ENCODE data around the gene SLC37A1.
"Not testable (repeated sequence)": the region's sequence is repeated elsewhere in the genome, so short reads cannot be mapped to it uniquely, and the experiment has no call there.

SLC37A1 gene

GRCh38 chr21:42513151-42513984 is at the start of gene SLC37A1:
Gene SLC37A1 (plus strand): TSS chr21:42513852. CDS start chr21:42518455, 4,603 bp downstream.
- DNase-seq (ENCODE audit: low read depth), result no peak
- peak within 1 kb of the TSS; percentile 53 for H3K4me3 ChIP-seq (ENCODE audit: low read depth, low read length)

DNA sequence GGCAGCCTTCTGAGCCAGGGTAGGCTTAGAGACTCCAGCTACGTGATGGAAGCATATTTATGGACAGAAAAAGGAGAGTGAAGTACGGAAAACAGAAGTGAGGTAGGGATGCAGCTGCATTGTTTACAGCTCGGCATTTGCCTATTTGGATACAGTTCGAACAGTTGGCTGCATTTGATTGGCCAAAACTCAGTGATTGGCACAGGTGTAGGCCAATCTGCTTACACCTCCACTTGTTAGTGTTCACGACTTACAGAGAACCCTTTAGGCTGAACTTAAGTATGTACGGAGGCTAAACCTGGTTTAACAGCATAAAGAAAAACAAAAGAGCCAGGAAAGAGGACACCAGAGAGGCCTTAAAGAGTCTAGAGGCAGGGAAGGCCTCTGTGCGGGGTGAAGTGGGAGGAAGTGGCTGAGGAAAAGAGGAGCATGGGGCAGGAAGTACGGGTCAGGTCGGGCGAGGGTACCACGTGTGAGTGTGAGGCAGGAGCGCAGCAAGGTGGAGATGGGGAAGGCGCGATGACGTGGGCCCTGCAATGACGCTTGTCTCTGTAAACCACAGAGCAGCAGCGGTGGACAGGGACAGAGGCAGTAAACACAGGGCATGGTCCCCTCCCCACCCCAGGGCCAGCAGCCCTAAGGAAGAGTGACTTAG is 49.7 kb upstream of the SLC37A1 start:
- DNase-seq (ENCODE audit: low read depth), result no peak
- no peak overlapping the region for H3K4me3 ChIP-seq (ENCODE audit: low read depth, low read length)

GRCh38 chr21:42465008-42465802 is 48.4 kb upstream of the SLC37A1 start:
- no peak for DNase-seq (ENCODE audit: low read depth)
- no peak overlapping the region for H3K4me3 ChIP-seq (ENCODE audit: low read depth, low read length)

DNA sequence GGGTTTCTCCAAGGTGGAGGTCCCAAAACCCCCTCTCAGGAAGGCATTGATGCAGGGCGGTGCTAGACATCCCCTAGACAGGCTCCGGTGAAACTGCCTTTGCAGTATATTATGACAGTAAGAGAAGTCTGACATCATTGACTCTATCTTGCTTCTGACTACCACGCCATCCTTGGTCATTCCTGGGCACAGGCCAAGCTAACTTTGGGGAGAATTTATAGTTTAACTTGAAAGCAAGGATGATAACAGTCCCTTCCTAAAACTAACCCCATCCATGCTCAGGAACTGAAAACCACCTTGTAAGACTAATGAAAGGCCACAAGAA is 47.9 kb upstream of the SLC37A1 start:
- DNase-seq (ENCODE audit: low read depth), result no peak
- no peak overlapping the region for H3K4me3 ChIP-seq (ENCODE audit: low read depth, low read length)

DNA sequence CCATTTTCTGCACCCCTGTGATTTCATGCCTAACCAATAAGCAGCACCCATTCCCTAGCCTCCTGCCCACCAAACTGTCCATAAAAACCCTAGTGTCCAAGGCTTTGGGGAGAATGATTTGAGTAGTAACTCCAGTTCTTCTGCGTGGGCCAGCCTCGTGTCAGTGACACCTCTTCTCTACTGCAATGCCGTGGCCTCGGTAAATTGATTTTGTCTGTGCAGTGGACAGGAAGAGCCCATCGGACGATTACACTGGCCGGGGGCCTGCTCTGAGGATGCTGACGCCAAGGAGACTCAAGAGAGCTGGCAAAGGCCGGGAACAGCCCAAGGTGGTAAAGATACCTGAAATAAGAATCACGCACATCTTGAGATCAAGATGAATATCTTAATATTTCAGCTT is 47.0 kb upstream of the SLC37A1 start:
- DNase-seq (ENCODE audit: low read depth), result no peak
- no peak overlapping the region for H3K4me3 ChIP-seq (ENCODE audit: low read depth, low read length)

GRCh38 chr21:42467140-42467983 is 46.3 kb upstream of the SLC37A1 start:
- no peak overlapping the region for H3K4me3 ChIP-seq (ENCODE audit: low read depth, low read length)
- no peak for DNase-seq (ENCODE audit: low read depth)

GRCh38 chr21:42468491-42469131 is 45.0 kb upstream of the SLC37A1 start:
- H3K4me3 ChIP-seq (ENCODE audit: low read depth, low read length), result no peak overlapping the region
- DNase-seq (ENCODE audit: low read depth), result no peak

- DNase-seq (ENCODE audit: low read depth), result no peak
- no peak overlapping the region for H3K4me3 ChIP-seq (ENCODE audit: low read depth, low read length)
These were observed 44.4 kb upstream of the SLC37A1 start for GRCh38 chr21:42469272-42469671.

DNA sequence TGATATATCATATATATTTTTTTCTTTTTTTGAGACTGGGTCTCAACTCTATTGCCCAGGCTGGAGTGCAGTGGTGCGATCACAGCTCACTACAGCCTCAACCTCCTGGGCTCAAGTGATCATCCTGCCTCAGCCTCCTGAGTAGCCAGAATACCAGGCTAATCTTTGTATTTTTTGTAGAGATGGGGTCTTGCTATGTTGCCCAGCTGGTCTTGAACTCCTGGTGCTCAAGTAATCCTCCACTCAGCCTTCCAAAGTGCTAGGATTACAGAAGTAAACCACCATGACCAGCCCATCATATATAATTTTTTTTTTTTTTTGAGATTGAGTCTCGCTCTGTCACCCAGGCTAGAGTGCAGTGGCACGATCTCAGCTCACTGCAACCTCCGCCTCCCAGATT is 43.9 kb upstream of the SLC37A1 start:
- DNase-seq (ENCODE audit: low read depth); H3K4me3 ChIP-seq (ENCODE audit: low read depth, low read length): not testable (repeated sequence)

DNA sequence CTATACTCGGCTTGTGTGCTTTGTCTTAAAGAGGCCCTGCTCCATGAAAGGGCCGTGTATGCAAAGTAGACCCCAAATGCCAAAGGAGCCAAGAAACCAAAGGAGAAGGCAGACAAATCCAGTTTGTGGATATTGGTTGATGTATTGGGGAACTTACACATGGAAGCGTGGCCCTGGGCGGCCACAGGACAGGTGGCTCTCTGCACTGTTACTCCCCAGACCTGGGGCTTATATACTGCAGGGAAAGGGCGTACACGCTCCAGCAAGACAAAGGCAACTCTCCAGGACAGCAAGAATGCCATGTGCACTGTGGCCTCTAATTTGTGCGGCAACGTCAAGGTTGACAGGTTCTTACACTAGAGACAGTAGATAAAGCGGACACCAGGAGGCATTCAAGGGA is 42.4 kb upstream of the SLC37A1 start:
- no peak for DNase-seq (ENCODE audit: low read depth)
- H3K4me3 ChIP-seq (ENCODE audit: low read depth, low read length), result no peak overlapping the region

DNA sequence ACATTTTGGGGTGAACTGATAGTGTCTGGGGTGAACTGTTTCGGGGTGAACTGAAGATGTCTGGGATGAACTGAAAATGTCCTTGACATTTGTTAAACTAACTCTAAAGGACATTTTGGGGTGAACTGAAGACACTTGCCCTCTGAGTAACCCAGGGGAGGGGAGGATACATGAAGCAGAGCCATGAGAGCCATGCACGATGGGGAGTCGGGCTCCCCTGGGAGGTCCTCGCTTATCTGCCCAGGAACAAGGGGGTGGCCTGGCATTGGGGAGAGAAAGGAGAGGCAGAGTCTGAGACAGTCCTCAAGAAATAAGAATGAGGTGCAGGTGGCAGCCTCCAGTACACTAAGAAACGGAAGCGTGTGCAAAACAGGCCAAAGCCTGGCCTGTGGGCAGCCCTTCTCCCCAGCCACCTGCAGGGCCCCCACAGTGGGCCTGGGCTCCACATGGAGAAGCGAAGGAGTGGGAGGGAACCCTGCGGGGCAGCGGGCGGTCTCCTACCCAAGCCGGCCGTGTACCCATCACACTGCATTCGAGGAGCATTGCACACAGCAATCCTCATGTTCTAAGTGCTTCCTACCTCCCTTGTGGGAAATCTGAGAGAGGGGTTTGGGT is 41.8 kb upstream of the SLC37A1 start:
- no peak for DNase-seq (ENCODE audit: low read depth)
- no peak overlapping the region for H3K4me3 ChIP-seq (ENCODE audit: low read depth, low read length)

GRCh38 chr21:42472521-42472920 is 41.1 kb upstream of the SLC37A1 start:
- H3K4me3 ChIP-seq (ENCODE audit: low read depth, low read length), result no peak overlapping the region
- no peak for DNase-seq (ENCODE audit: low read depth)

DNA sequence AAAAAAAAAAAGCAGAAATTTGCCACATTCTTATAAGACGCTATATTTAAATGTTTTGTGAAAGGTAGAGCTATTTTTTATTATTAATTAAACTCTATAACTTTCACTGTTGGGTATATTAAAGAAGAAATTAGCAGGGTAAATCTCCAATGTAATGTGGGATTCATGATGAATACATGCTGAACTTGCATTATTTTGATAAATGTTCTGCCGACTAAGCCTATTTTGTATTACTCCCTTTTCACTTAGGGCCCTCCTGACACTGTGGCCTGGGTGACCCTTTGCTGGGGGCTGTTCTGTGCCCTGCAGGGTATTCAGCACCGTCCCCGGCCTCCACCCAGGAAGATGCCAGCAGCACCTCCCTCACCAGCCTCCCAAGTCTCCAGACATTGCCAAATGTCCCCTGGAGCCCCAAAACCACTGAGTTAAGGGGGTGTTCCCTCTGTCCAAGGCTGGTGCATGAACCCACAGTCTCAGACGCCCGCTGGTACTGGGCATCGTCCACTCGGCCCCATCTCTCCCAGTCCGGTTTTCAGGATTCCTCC is 40.1 kb upstream of the SLC37A1 start:
- H3K4me3 ChIP-seq (ENCODE audit: low read depth, low read length), result no peak overlapping the region
- DNase-seq (ENCODE audit: low read depth), result no peak

DNA sequence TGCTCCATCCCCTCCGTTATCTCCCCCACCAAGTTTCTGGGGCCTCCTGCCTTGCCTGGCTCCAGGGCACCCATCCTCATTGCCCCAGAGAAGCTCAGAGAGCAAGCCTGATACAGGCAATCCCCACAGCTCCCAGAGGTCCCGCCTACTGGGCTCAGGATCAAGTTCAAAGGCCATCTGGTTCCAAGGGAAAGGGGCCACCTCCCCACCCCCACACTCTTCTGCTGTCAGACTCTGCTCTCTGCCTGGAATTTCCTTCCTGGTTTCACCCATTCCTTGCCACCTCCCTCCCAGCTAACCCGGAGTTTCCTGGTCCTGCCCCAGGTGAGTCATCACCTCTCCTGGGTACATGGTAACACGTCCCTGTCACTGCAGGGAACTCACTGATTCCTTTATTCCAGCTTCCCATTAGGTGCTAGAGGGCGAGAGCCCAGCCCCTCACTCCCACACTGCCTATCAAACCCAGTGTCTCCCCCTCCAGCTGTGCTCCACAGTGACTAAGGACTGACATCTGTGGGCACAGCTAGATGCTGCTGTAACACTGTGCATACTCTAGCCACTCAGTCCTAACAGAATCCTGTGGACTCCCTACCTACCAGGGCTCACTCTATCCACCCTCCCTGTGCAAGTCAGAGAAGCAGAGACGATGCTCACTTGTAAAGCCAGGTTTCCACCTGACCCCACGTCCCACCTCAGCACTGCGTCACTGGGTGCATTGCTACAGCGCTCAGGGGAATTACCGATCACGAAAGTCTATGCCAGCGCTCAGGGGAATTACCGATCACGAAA is 39.4 kb upstream of the SLC37A1 start:
- H3K4me3 ChIP-seq (ENCODE audit: low read depth, low read length), result no peak overlapping the region
- DNase-seq (ENCODE audit: low read depth), result no peak

GRCh38 chr21:42475036-42475435 is 38.6 kb upstream of the SLC37A1 start:
- DNase-seq (ENCODE audit: low read depth), result no peak

GRCh38 chr21:42475526-42476387 is 37.9 kb upstream of the SLC37A1 start:
- no peak overlapping the region for H3K4me3 ChIP-seq (ENCODE audit: low read depth, low read length)
- DNase-seq (ENCODE audit: low read depth), result no peak

More at GRCh38 chr21:42475036-42475435, 38.6 kb upstream of the SLC37A1 start:
- H3K4me3 ChIP-seq (ENCODE audit: low read depth, low read length), result no peak overlapping the region

All from skeletal muscle cell (primary cell).